Right atrium auricular region (tissue), 2 donors: Measurements from ENCODE around the gene MEF2A. TPM values are rescaled to one million over a fixed set of nuclear protein-coding genes. Genes with fewer than 3 reads are reported as not detected.

Experiments
- DNase-seq: peaks from one replicate; pipeline ENCODE4 v3.0.0-alpha.2; 2019; ENCODE audit warnings: low spot score
- H3K27ac ChIP-seq, 2 donors: fragments of 200-600 bp; sonication (generic); 1 replicate in 1 of 2; 2 replicates in 1 of 2; pipeline ENCODE4 v1.5.1; 2016 to 2019
- H3K27me3 ChIP-seq, 2 donors: fragments of 200-600 bp; sonication (generic); one replicate each; pipeline versions ENCODE4 v1.5.1 to v1.6.0; 2017 to 2019
- H3K36me3 ChIP-seq: fragments of 200-600 bp; sonication (generic); one replicate; pipeline ENCODE4 v1.5.1; 2016
- H3K4me1 ChIP-seq, 2 donors: fragments of 200-600 bp; sonication (generic); one replicate each; pipeline versions ENCODE4 v1.5.1 to v1.6.0; 2017 to 2019
- H3K4me3 ChIP-seq, 2 donors: fragments of 200-600 bp; sonication (generic); 1 replicate in 1 of 2; 2 replicates in 1 of 2; pipeline ENCODE4 v1.5.1; 2017 to 2019; ENCODE audit warnings: mild to moderate bottlenecking in 1 of 2, moderate library complexity in 1 of 2
- H3K9me3 ChIP-seq, 2 donors: fragments of 200-600 bp; sonication (generic); one replicate each; pipeline ENCODE4 v1.5.1; 2019
- total RNA-seq, 2 donors: library from RNA; depleted of rRNA; stranded (reverse); fragments of >200 nt; gene quantifications; one replicate each; pipeline ENCODE4 v1.1.0, GENCODE V29; 2016
- TF ChIP-seq, protein P1 (sequence below), 2 donors: fragments of 200-600 bp; sonication (generic); IDR thresholded peaks; one replicate each; pipeline ENCODE4 v1.5.1; 2019; ENCODE audit warnings: antibody characterized with exemption in 2 of 2

Gene MEF2A
- total RNA-seq, 2 donors from 2014 or later = 175 to 245 TPM

- no peaks in the 10 kb centered on the region for H3K36me3 ChIP-seq
- no peak overlapping the region for H3K27ac ChIP-seq
- H3K9me3 ChIP-seq = no peaks in the 10 kb centered on the region
- no peaks in the 10 kb centered on the region for H3K27me3 ChIP-seq
- H3K4me1 ChIP-seq = peaks cover 0 to 72% of the 10 kb centered on the region in 2 donors
- TF ChIP-seq, protein P1, sequence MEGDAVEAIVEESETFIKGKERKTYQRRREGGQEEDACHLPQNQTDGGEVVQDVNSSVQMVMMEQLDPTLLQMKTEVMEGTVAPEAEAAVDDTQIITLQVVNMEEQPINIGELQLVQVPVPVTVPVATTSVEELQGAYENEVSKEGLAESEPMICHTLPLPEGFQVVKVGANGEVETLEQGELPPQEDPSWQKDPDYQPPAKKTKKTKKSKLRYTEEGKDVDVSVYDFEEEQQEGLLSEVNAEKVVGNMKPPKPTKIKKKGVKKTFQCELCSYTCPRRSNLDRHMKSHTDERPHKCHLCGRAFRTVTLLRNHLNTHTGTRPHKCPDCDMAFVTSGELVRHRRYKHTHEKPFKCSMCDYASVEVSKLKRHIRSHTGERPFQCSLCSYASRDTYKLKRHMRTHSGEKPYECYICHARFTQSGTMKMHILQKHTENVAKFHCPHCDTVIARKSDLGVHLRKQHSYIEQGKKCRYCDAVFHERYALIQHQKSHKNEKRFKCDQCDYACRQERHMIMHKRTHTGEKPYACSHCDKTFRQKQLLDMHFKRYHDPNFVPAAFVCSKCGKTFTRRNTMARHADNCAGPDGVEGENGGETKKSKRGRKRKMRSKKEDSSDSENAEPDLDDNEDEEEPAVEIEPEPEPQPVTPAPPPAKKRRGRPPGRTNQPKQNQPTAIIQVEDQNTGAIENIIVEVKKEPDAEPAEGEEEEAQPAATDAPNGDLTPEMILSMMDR (IDR thresholded peaks at IDR 0.05) = no peak
- no peak for DNase-seq
- no peak overlapping the region for H3K4me3 ChIP-seq
Observed at GRCh38 chr15:99616129-99616528, 50.3 kb downstream of the MEF2A start.

- DNase-seq = no peak
- no peak overlapping the region for H3K4me3 ChIP-seq
- peaks cover 0 to 67% of the 10 kb centered on the region in 2 donors for H3K4me1 ChIP-seq
- H3K36me3 ChIP-seq = no peaks in the 10 kb centered on the region
- H3K27ac ChIP-seq = no peak overlapping the region
- H3K9me3 ChIP-seq = no peaks in the 10 kb centered on the region
- TF ChIP-seq, protein P1 (IDR thresholded peaks at IDR 0.05) = no peak
- H3K27me3 ChIP-seq = no peaks in the 10 kb centered on the region
Observed at GRCh38 chr15:99616773-99617342, 51.1 kb downstream of the MEF2A start.

- H3K27ac ChIP-seq = peak overlapping the region in 1 of 2 donors; percentile 78
- H3K4me3 ChIP-seq = no peak overlapping the region
- H3K4me1 ChIP-seq = peaks cover 0 to 54% of the 10 kb centered on the region in 2 donors
- DNase-seq = no peak
- H3K36me3 ChIP-seq = no peaks in the 10 kb centered on the region
- TF ChIP-seq, protein P1 (IDR thresholded peaks at IDR 0.05) = no peak
- H3K27me3 ChIP-seq = no peaks in the 10 kb centered on the region
- no peaks in the 10 kb centered on the region for H3K9me3 ChIP-seq
Observed at GRCh38 chr15:99618941-99619411, 53.2 kb downstream of the MEF2A start.

GRCh38 chr15:99619712-99620111 lies 53.9 kb downstream of the MEF2A start:
- peaks cover 0 to 46% of the 10 kb centered on the region in 2 donors for H3K4me1 ChIP-seq
- no peaks in the 10 kb centered on the region for H3K36me3 ChIP-seq
- TF ChIP-seq, protein P1 (IDR thresholded peaks at IDR 0.05) = no peak
- no peak for DNase-seq
- no peak overlapping the region for H3K4me3 ChIP-seq
- peak overlapping the region in 1 of 2 donors; percentile 78 for H3K27ac ChIP-seq
- H3K27me3 ChIP-seq = no peaks in the 10 kb centered on the region
- H3K9me3 ChIP-seq = no peaks in the 10 kb centered on the region

DNA sequence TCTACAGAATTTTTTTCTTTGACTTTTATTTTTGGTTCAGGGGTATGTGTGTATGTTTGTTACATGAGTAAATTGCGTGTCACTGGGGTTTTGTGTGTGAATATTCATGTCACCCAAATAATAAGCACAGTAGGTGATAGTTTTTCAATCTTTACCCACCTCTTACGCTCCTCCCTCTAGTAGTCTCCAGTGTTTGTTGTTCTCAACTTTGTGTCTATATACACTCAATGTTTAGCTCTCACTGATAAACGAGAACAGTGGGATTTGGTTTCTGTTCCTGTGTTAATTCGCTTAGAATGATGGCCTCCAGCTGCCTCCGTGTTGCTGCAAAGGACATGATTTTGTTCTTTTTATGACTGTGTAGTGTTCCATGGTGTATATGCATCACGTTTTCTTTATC lies 54.4 kb downstream of the MEF2A start:
- Histone ChIP-seq H3K27me3 (no peaks in the 10 kb centered on the region), H3K4me3 (no peak overlapping the region), H3K9me3 (peaks cover 0 to 3% of the 10 kb centered on the region in 2 donors), H3K36me3 (no peaks in the 10 kb centered on the region), H3K27ac (peak overlapping the region in 1 of 2 donors; percentile 78), H3K4me1 (peaks cover 0 to 42% of the 10 kb centered on the region in 2 donors)
- TF ChIP-seq, protein P1 (IDR thresholded peaks at IDR 0.05) = peak in 1 of 2 donors; percentile 35
- no peak for DNase-seq

GRCh38 chr15:99621767-99622166 lies 56.0 kb downstream of the MEF2A start:
- no peak for DNase-seq
- Histone ChIP-seq H3K4me1 (peaks cover 0 to 29% of the 10 kb centered on the region in 2 donors), H3K27me3 (no peaks in the 10 kb centered on the region), H3K4me3 (no peak overlapping the region), H3K27ac (no peak overlapping the region), H3K36me3 (no peaks in the 10 kb centered on the region), H3K9me3 (peaks cover 0 to 5% of the 10 kb centered on the region in 2 donors)
- TF ChIP-seq, protein P1 (IDR thresholded peaks at IDR 0.05) = no peak
